Kasumi-1 (cell line): ENCODE data around the gene EGLN3.
"Not testable (repeated sequence)": the region's sequence is repeated elsewhere in the genome, so short reads cannot be mapped to it uniquely, and the experiment has no call there.

Experiments
- DNase-seq, 2 experiments: peaks; one replicate each; lab custom pipeline; 2025; lab: John Stamatoyannopoulos, UW

The EGLN3 gene

DNA sequence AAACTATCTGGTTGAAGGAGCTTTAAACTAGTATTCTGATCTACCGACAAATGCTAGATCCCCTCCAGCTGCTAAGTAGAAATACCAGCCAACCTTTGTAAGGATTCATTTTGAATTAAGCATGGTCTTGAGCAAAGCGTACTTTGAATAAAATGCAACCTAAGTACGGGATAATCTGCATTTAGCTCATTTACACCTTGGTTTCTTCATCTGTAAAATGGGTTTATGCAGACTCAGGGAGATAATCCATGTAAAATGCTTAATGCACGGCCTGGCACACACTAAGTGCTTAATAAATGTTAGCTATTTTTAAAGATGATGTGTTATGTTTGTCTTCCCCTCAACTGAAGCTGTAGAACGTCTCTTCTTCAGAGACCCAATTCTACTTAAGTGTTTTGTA lies 15.9 kb downstream of the EGLN3 start:
- DNase-seq, result no peak

- no peak for DNase-seq
These were observed 16.7 kb downstream of the EGLN3 start for GRCh38 chr14:33934043-33934750.

DNA sequence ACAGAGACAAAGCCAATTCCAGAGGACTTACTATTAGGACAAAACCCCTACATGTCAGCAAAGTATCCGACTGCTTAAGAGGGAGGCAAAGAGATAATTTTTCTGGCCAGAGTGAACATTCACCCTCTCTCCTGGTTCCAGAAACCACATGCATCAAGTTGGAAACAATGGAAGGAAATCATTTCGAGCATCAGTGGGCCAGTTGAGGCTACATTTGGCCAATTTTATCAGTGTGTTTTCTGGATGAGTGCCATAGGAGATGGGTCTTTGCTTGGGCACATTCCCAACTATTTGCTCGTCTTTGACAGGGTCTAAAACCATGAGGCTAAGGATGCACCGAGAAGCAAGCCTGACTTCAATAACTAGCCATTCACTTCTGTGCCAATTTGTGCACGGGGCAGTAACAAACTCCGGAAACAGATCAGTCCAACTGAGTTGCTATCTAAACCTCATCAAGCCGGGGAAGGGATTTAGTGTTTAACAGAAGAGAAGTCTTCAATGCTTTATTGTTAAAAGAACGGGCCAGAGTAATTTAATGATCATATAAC lies 17.4 kb downstream of the EGLN3 start:
- DNase-seq, result no peak

DNA sequence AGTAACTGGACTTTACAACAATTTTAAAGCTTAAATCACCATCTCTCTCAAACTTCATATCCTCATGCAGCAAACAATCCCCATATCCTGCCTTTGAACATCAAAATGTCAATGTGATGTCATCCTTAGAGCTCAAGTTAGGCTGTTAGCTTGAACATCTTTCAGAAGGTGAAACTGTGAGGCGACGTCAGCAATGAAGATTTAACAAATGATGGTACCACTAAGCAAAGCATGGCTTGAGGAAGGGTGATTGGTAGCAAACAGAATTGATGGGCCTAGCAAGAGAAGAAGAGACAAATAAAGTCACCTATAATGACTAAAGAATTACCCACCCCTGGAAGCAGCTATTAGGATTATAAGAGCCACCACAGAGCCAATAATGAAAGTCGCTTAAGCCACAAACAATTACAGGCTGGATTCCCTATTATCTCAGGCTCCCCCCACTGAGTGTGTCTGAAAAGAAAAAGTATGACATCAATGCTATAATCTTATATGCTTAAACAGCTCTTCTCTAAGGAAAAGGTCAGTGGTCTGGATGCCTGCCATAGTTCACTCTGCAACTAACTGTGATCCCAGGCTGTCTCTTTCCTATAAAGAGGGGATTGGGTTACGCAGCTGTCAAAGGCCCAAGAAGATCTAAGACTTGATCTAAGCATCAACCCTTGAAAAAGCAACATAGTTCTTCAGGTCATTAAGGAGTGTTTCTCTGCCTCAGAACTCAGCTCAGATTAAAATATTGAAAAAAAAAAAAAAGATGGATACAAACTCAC lies 18.1 kb downstream of the EGLN3 start:
- no peak for DNase-seq

- DNase-seq, result no peak
These were observed 18.8 kb downstream of the EGLN3 start for GRCh38 chr14:33932033-33932432.

- no peak for DNase-seq
These were observed 19.4 kb downstream of the EGLN3 start for GRCh38 chr14:33931461-33931860.

GRCh38 chr14:33930439-33930838 lies 20.4 kb downstream of the EGLN3 start:
- no peak for DNase-seq

DNA sequence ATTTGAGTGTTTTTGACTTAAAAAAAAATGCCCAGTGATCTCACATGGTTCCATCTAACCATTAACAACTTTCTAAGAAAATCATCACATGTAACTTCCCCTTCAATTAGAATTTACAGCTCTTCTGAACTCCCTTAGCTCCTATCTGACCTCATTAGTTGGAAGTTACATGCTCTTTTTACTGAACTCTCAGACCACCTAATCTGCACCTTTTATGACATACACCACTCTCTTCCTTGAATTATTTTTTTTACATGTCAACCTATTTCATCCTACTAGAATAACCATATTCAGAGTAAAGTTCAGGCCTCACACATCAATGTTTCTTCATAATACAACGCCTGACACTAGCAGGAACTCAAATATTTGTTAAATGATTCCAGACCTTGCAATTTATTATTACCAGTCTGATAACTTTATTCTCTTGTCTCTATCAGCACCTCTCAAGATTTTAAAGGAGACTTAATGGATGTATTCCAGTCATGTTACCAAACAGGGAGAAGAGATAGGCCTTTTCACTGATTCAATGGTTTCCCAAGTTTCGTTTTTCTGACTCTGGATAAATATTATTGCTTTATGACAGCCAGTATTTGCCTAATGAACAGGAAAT lies 21.0 kb downstream of the EGLN3 start:
- no peak for DNase-seq

DNA sequence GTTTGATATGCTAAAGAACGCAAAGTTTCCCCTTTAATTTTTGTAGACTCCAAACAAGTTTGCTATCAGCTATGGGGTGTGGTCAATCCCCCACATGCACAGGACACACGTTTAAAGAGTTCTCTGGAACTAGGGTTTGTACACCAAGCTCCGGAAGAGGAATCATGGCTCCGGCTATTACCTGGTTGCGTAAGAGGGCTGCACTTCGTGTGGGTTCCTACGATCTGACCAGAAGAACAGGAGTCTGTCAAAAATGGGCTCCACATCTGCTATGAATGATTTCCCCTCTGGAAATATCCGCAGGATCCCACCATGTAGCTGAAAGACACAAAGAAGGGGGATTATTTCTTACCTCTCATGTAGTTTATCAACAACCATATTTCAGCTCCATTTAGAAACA lies 22.0 kb downstream of the EGLN3 start:
- no peak for DNase-seq

DNA sequence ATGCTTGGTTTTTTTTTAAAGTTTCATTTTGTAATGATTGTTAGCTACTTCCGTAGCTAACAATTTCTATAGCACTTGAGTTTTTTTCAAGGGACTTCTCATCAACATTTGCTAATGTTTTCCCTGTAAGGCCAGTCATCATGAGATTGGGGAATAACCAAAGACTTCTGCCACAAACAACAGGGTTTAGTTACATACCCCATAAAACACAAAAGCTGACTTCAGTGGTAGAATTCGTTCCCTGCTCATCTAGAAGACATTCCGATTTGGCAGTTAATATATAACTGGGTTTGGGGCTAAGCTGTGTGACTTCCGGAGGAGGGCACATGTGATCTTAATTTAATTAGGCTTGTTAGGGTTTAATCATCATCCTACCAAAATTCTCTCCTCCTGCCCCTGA lies 22.9 kb downstream of the EGLN3 start:
- no peak for DNase-seq

- DNase-seq, result not testable (repeated sequence)
These were observed 23.9 kb downstream of the EGLN3 start for GRCh38 chr14:33926967-33927366.

DNA sequence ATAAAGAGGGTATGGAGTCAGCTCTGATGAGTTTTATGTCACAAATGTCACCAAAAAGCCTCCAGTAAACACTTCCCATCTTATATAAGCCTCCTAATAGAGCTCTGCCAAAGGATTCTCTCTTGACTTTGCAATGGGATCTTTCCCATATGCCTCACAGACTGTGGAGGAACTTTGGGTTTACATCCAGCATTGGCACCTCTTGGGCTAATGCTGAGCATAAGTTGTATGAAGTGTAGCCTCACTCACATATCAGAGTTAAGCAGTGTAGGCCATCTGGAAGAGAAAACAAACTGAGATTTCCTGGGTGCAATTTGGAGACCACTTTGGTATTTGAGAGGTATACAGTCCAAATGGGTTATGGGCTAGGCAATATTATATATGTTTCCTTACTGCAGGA lies 24.9 kb downstream of the EGLN3 start:
- DNase-seq, result no peak

- no peak for DNase-seq
These were observed 25.6 kb downstream of the EGLN3 start for GRCh38 chr14:33925235-33925634.

DNA sequence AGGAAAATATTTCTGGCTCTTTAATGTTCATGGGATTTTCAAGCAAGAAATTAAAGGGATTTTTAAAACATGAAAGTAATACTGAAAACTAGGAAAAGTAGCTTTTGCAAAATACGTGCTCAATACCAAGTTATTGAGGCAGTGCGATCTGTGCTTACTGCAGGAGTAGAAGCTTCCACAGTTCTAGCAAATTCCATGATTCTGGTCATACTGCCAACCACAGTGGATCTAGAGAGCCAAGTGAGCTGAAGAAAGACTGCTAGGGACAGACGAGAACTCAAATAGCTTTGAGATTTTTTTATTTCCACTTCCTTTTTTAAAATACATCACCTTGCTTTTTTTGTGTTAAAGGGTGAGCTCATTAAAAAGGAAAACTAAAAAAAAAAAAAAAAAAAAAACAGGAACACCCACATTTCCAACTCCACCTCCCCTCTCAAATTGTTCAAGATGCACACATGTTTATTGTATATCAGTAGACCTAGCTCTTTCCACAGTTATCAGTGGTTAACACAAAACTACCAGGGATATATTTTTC lies 26.2 kb downstream of the EGLN3 start:
- DNase-seq, result no peak

DNA sequence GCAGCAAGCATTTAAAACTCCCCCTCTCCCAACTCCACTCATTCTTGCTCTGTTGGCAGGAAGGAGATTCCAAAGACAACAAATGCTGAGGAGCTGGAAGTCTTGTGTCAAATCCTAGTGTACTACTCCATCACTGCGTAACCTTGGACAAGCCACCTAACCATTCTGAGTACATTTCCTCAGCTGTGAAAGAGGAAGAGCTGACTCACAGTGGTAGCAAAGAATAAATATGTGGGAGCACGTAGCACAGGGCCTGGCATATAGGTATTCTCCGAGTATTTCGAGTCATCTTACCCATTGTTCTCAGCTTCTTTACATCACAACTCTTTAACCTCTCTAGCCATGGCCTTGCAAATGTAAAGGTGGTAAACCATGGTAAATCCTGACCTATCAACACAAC lies 28.7 kb downstream of the EGLN3 start:
- DNase-seq, result no peak

GRCh38 chr14:33918256-33918655 lies 32.6 kb downstream of the EGLN3 start:
- no peak for DNase-seq

DNA sequence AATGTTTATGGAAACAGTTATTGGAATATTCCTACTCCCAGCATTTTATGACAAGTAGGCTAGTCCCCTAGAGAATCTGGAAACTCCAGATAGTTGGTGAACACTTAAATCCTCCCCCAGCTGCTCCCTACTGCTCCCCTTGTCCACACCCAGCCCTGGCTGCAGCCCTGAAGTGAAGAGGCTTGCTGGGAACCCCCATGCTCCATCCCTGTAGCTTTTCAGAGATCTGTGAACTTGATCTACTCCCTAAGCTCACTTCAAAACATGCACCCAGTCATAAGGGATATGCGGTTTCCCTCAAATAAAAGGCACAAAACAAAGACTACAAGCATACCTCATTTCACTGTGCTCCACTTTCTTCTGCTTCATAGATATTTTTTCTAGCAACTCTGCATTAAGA lies 33.2 kb downstream of the EGLN3 start:
- DNase-seq, result no peak

DNA sequence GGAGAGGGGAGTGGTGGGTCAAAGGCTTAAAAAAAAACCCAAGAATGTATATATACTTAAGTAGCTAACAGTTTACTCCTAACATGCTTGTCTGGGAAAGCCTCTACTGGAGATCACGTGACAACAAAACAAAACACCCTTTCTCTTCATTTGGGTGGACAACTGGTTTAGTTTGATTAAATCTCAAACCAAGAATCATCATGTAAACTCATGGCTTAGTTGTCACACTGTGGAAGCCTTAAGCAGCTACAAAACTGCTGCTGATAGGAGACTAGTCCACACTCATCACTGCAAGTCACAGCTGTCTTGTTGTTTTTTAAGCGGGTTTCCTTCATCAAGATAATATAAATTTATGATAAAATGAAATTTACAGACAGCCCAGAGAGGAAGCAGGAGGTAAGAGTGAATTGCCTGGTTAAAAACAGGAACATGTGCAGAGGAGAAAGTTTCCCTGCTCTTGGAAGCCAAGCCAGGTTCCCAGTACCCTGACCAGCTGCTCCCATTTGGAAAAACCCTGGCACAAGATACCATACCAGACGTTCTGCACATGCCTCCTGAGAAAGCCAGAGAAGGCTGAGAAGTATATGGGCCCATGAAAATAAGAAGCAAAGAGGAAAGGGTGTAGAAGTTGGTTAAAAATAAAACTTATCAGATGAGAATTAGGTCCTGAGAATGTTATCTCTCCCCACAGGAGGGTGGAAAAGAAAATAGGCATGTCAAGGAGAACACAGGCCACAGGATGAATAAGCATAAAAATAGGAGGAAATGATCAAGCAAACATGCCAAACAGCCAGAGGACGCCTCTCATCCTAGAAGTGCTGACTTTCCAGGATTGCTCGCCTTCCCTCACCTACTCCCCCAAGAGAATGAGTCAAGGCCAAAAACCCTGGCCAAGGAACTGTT lies 34.0 kb downstream of the EGLN3 start:
- DNase-seq, result no peak

DNA sequence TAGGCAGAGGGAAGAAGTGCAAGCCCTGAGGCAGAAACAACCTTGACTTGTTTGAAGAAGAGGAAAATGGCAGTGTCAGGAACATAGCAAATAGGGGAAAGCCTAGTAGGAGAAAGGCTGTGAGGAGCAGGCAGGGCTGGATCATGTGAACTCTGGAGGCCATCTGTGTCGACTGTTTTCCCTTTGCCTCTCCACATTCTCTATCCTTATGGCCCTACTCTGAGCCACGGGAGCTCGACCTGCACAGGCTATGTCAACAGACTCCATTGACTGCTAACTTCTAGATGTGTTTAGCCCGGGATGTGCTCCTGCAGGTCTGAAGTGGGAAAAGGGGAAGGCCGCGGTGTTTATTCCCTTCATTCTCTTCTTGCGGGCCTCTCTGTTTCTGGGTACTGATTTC lies 35.2 kb downstream of the EGLN3 start:
- DNase-seq, result no peak

GRCh38 chr14:33914676-33915516 lies 36.0 kb downstream of the EGLN3 start:
- no peak for DNase-seq

DNA sequence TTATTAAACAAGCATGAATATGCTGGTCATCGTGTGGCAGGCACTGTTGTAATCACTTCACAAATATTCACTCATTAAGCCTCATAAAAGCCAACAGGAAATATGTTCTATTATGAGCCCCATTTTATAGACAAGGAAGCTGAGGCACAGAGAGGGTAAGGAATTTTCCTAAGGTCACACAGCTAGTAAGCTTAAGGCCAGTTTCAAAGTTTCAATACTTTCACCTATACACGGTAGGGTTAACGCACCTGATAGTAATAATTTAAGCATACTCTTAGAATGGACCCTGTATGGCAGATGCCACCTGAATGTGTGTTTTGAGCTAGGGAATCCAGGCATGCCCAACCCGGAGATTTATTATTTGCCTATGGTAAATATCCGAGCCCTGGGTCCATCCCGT lies 39.8 kb downstream of the EGLN3 start:
- no peak for DNase-seq
